HG02840 (cell line): ENCODE measurements around the gene FARSB.
"Not testable (repeated sequence)": the region's sequence is repeated elsewhere in the genome, so short reads cannot be mapped to it uniquely, and the experiment has no call there.

ENCODE experiments used
- ATAC-seq: cut with Tn5 transposase; IDR thresholded peaks from one replicate; pipeline ENCODE4 v1.9.1; 2021; ENCODE audit warnings: mild to moderate bottlenecking, moderate library complexity, moderate number of reproducible peaks; ENCODE audit not compliant: unreplicated experiment, low FRiP score

FARSB gene

DNA sequence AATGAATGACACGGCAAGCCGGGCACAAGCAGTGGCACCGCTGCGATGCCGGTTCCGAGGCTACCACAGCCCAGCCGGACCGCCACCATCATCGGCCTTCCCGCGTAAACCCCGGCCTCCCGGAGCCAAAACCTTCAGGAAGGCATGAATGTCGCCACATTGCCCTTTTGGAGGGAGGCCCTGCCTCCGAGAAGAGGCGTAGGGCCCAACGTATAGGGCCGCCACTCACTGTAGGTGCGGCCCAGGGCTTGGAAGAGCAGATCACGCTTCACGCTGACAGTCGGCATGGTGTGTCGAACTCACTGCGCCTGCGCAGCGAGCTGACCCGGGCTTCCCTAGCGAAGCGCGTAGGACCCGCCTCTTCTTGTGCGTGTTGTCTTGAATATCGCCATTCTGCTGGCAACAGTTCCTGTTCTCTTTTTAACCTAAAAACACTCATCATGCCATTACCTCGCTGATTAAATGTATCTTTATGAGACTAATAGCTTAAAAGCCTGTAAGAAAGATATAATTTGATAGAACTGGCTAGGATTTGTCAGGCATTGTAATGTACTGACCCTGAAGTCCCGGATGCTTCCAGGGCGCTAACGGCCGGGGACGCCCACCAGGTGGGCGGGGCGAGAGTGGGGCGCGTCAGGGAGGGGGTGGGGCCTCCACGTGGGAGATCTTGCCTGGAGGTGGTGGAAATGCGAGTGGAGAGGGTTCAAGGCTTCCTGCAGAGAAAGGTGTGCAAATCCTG, at the start of gene FARSB:
TSS of gene FARSB (minus strand) at position 306 of the 739 bp plus-strand sequence. CDS start at position 287, 19 bp downstream.
- peak; percentile 92 for ATAC-seq

DNA sequence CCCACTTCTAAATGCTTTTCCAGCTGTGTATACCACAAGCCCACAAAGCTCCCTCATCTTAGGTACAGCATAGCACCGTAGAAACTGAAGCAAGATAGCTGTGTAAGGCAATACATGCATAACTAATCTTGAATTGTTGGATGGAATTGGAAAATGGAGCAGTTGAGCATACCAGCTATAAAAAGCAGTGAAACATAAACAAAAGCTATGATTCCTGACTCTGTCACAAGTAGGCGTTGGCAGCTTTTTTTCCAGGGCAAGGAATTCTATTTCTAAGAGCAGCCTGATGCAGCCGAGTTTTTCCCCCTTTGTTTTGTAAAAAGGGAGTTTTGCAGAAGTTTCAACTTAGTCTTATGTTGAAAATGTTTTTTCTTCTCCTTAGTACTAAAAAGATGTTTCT, 48.0 kb upstream of the FARSB start:
- no peak for ATAC-seq

DNA sequence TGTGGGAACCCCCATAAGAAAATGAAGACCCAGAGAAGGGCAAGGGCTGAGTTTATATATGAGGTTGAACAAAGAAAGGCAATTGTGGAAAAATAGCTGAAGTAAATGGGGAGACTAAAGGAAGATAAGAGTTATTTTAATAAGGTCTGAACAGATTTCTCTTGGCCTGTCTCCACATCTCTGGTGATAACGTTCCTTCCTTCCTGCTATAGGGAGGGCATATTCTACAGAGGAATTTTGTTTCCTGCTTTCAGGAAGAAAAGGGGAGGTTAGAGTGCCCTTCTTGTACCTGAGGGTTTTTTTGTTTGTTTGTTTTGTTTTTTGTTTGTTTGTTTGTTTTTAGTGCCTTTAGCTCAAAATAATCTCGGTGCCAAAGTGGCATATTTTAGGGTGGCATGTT, 47.2 kb upstream of the FARSB start:
- no peak for ATAC-seq

DNA sequence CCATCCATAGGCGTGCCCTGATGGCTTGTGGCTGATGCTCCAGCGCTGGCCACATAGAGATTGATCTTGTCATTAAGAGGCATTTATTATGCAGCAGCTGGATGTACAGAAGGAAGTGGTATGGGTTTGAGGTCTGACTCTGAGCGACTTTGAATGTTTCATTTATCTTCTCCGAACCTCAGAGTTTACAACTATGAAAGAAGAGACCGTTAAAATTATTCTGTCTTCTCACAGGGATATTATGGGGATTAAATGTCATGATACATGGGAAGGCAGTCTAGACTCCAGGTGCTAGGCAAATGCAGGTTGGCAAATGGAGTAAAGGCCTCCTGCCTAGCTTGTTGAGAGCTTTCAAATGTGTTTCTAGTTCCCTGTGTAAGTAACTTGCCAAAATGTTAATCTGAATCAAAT, 45.8 kb upstream of the FARSB start:
- no peak for ATAC-seq

DNA sequence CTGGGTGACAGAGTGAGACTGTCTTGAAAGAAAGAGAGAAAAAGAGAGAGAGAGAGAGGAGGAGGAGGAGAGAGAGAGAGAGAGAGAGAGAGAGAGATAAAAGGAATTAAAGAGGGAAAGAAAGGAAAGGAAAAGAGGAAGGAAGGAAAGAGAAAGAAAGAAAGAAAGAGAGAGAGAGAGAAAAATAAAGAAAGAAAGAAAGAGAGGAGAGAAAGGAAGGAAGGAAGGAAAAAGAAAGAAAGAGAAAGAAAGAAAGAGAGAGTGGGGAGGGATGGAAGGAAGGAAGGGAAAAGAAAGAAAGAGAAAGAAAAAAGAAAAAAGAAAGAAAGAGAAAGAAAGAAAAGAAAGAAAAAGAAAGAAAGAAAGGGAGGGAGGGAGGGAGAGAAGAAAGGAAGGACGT, 45.3 kb upstream of the FARSB start:
- no peak for ATAC-seq

DNA sequence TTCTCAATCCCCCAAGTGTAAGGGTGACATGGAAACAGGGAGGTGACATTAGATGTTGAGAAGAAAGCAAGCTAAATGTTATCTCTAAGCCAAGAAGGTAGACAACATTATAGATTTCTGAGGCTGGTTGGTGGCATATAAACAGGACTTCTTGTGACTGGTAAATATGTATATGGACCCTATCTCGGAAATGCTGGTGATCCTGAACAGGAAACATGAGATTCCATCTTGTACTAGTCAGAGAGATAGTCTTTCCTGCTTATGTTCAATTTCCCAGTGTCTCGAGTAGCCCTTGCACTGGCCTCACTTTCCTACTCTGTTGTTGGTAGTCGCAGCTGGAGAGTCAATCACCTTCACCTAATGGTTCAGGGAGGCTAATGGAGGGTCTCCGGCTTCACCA, 42.4 kb upstream of the FARSB start:
- ATAC-seq = no peak

DNA sequence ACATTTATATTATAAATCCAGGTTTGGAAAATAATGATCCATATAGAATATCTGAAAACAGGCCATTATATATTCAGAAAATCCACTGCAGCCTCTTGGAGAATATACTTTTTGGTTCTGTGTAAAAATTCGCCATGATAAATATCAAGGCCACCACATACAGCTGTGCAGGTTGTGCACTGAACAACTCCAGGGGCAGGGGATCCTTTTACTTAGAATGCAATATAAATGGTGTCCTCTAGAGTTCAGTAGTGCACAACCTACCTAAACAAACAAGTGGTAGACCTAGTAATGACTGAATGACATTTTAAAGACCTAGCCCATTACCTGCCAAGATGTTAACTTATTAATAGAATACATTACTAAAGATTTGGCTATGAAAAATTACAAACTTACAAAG, 37.9 kb upstream of the FARSB start:
- ATAC-seq = no peak

DNA sequence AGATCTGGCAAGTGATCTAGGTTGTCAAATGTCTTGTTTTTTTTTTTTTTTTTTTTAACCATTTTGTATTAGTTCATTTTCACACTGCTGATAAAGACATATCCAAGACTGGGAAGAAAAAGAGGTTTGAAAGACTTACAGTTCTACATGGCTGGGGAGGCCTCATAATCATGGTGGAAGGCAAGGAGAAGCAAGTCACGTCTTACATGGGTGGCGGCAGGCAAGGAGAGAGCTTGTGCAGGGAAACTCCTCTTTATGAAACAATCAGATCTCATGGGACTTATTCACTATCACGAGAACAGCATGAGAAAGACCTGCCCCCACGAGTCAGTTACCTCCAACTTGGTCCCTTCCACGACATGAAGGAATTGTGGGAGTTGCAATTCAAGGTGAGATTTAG, 37.5 kb upstream of the FARSB start:
- not testable (repeated sequence) for ATAC-seq

DNA sequence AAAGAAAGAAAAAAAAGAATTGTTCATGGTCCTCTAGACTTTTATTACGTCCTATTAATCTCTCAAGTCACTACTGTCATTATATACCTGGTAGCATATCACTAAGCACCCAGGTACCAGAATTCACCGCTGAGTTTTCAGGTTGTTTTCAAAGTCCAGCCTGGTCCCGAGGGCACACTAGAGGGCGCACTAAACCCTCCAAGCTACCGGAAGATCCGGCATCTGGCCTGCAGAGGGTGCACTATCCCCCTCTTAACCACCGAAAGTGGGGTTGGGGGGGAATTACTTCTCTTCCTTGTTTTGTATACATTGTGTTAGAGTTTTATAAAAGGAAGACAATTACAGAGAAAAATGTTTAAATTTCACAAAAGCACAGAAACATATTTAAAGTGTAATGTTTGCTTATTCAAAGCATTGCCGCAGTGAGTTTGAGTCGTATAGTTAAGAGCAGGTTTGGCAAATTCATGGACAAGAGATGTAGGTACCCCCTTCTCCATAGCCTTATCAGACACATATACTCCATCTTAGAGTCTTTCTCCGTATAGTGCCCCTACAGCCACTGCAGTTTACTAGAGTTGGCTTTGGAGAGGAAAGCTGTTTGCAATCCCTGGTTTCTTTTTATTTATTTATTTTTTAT, 34.8 kb upstream of the FARSB start:
- peak; percentile 77 for ATAC-seq

DNA sequence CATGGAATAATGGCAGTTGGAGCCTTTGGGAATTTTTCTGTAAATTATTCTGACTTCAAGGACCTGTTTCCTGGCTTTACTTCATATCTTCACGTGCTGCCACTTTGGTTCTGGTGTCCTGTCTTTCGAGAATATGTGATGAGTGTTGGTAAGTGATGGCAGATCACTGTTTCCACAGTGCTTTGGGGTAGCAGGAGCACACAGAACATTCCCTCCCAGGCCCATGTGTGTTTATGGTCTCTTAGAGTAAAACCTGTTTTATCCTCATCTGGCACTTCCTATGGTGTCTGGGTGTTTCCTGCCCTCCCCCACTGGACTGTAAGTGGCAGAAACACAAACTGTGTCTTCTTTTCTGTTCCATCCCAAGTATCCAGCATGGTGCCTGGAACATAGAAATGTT, 33.4 kb upstream of the FARSB start:
- no peak for ATAC-seq

DNA sequence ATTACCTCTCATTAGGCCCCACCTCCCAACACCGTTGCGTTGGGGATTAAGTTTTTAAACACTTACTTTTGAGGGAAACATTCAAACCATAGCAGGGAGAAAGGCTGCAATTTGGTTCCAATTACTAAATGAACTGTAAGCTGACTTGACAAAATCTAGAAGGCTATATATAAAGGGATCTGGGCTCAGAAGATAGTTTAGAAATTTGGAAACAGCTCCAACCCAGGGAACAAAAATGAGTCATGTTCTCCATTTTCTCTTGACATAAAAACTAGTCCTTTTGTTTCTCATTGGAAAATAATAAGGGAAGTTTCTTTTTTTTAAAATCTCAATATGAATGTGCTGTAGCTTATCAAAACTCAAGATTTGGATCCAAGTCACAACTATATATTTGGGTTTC, 33.0 kb upstream of the FARSB start:
- ATAC-seq = no peak

DNA sequence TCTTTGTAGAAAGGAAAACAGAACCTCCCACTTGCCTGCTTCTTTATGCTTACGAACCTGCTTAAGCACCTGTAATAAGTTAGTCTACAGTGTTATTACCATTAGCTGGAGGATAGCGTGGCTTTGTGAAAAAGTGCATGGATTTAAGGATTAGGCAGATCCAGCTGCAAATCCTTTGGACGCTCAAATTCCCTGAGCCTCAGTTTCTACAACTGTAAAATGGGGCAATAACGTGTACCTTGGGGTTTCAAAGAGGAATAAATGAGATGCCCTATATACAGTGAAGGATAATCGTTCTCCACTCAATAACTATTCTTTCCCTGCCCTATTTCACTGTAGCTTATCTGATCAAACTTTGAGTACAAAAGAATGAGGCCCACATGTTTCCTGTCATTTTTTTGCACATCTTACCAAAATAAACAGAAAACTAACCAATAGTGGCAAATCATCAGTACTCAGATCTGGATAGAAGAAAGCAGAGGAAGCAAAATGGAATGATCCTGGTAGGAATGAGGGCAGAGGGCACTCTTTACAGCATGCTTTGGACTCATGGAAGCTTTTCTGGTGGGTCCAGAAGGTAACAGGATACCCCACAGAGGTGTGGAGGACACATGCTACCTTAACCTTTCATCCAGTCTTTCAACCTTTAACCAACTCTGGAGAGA, 30.3 kb upstream of the FARSB start:
- no peak for ATAC-seq

DNA sequence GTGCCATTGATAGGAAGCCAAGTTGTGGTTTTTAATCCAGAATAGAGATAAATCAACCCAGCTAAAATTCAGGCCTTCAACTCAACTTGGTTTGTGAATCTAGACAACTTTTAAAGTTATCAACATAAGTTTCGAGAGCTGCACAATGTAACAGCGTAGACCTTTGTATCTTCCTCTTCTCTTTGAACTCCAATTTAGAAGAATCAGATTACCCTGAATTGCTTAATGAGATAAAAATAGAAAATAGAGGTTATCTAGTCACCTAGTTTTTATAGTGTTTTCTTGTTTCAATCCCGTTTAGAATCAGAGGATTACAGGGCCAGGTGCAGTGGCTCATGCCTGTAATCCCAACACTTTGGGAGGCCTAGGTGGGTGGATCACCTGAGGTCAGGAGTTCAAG, 27.9 kb upstream of the FARSB start:
- no peak for ATAC-seq

DNA sequence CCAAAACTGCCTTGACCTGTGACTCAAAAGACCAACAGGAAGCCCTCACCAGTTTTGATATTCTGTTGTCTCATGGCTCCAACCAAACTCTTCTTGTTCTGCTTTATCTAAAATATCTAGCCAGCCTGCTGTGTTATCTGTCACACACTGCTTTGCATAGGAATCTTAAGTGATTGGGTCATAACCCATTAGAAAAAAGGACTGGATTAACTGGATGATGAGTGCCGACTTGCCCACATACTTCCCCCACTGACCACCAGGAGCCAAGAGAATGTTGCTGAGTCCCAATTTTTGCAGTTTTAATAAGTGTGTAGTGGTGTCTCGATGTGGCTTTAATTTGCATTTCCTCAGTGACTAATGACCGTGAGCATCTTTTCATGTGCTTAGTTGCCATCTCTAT, 22.1 kb upstream of the FARSB start:
- no peak for ATAC-seq

DNA sequence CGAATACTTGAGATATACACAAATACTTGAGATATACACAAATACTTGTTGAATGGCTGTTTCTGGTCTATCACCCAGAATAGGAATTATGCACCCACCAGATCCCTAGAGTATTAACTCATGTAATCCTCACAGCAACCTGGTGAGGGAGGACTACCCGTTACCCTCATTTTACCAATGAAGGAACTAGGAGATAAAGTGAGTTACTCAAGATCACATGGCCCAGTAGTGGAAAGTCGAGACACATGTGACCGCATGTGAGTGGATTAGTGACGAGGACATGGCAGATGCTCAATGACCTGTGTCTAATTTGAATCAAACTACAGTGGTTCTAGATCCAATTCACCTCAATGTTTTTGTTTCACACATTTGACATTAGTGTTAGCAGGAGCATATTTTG, 18.0 kb upstream of the FARSB start:
- ATAC-seq = no peak

DNA sequence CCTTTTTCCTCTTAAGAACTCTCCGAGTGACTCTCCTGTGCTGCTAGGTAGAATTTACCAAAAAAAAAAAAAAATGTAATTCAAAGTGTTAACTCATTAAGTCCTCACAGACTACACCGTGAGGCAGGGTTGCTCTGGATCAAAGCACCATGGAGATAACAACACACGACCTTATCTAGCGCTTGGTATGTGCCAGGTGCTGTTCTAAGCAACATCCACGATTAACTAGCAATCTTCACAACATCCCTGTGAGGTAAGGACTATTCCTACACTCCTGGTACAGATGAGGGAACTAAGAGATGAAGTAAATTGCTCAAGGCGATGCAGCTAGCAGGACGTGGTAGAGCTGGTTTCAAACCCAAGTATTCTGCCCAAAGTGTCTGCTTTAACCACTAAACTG, 17.4 kb upstream of the FARSB start:
- no peak for ATAC-seq

DNA sequence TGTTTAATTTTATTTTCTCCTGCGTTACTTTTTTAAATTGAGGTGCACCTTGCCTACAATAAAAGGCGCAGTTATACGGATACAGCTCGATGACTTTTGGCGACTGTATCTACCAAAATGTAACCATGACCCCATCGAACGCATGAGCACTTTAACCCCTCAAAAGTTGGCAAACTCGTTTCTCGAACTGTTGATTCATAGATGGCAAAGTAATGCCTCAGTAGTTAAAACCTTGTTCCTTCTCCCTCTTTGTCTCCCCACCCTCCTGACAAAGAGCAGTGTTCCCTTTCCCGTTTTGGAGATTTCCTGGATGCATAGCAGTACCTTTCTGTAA, 16.1 kb upstream of the FARSB start:
- ATAC-seq = no peak

DNA sequence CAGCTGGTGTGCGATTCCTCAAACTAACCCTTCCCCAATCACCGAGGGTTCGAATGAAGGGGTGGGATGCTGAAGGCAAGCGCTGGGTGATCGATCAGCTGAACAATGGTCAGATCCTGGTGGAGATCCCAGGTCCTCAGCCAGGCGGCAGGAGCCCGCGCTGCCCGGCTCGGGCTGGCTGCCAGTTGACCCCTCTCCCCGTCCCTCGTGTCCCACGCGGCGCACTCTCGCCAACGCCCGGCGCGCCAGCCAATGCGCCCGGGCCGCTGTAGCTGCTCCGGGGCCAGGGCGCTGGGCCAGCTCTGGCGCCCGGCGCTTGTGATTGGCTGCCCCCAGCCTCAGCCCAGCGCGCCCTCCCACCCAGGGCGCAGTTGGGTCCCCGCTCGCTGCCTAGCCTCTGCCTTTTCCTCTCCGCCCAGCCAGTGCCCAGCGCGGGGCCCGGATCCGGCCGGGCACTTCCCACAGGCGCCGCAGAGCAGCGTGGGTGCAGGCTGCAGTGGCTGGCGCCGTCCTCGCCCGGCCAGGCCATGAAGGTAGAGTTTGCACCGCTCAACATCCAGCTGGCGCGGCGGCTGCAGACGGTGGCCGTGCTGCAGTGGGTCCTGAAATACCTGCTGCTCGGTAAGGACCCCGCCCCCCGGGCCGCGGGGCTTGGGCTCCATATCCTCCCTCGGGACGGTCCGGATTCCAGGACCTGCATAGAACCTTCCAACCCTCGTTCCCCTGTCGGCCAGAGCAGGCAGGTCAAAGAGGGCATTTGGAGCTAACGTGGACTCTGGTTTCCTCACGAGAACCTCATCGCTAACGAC, 15.6 kb upstream of the FARSB start, which contains the start of gene MOGAT1:
TSS of gene MOGAT1 (plus strand) at position 400 of the 809 bp plus-strand sequence. CDS start at position 528, 128 bp downstream.
- ATAC-seq = no peak

DNA sequence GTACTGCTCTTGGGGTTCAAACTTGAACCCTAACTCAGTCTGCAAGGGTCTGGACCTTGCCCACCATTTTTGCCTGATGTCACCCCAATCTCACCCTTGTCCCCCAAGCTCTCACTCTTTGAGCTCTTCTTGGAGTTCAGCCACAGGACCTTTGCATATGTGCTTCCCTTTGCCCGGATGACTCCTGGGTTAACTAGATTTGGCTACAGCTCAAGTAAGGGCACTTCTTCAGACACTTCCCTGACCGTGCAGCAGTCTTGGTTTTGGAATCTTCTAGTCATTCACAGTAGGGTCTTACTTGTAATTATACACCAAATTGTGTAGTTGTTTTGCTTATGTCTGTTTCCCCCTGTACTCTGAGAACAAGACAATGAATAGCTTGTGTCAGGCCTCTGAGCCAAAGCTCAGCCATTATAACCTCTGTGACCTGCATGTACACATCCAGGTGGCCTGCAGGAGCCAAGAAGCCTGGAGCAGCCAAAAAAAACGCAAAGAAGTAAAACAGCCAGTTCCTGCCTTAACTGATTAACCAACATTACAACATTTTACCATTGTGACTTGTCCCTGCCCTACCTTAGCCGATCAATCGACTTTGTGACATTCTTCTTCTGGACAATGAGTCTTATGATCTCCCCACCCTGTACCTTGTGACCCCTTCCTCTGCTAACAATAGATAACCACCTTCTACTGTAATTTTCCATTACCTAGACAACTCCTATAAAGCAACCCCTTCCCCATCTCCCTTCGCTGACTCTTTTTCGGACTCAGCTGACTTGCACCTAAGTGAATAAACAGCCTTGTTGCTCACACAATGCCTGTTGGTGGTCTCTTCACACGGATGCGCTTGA, 14.5 kb upstream of the FARSB start:
- ATAC-seq = no peak

DNA sequence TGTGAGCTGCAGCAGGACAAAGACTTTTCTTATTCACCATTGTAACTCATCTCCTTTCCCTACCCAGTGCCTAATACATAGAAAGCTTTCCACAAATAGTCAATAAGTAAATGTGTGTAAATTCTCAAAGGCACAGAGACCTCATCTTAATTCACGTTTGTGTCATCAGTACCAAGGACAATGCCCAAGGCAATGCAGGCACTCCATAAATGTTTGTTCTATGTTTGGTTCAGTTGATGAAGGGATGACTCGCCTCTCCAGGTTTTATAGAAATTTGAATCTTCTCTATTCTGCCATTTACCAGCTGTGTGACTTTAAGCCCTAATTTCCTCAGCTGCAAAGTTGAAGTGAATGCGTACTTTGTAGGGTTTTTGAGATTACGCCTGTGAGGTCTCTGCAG, 13.5 kb upstream of the FARSB start:
- ATAC-seq = no peak
